Prostate gland (tissue), 2 donors: Measurements from ENCODE around the gene FCHSD2.

Experiments
- POLR2A ChIP-seq: fragments of 450-650 bp; IDR thresholded peaks from one replicate; pipeline ENCODE4 v1.6.1; 2016; ENCODE audit warnings: antibody characterized with exemption, mild to moderate bottlenecking
- POLR2AphosphoS5 ChIP-seq: sonication (generic); formaldehyde crosslinking; IDR thresholded peaks from one replicate; pipeline ENCODE4 v1.6.1; 2017; ENCODE audit warnings: antibody characterized with exemption
- TF ChIP-seq, protein P1 (sequence below), 4 experiments: fragments of 200-600 bp in 2 of 4; fragments of 450-650 bp in 2 of 4; sonication (generic) in 2 of 4; IDR thresholded peaks; 1 replicate in 3 of 4; 2 replicates in 1 of 4; pipeline ENCODE4 v1.5.1; 2016 to 2019; ENCODE audit warnings: antibody characterized with exemption in 4 of 4, mild to moderate bottlenecking in 2 of 4, moderate library complexity in 2 of 4

DNA sequence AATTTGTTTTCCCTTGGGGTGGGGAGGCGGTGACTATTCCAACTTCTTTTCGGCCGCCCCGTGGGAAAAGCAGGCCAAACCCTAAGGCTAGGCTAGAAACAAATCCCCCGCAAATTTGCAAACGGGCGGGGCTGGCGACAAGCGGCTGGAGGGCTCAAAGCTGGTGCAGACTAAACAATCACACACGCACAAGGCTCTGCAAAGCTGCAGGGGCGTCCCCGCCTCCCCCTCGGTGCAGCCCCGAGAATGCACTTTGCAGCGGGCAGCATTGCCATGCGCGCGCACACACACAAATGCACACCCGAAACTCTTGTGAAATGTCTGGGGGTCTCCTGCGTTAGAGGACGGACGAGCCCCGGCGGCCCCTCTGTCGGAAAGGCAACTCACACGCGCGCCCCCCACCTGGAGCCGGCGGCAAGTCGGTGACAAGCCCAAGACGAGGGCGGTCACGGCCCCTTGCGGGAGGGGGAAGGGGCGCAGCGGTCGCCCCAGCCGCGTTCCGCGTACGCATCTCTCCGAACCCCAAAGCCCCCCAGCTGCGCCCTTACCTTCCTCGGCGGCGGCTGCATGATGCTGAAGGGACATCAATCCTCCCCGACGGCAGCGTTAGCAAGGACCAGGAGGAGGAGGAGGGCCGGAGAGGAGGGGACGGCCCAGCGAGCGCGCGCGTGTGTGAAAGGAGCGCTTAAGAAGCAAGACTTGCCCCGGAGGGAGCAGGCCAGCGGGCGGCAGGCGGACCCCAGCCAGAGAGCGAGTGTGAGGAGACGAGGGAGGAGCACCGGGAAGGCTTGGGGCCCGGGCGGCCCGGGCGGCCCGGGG, 600 bp downstream of the FCHSD2 start:
- TF ChIP-seq, protein P1, sequence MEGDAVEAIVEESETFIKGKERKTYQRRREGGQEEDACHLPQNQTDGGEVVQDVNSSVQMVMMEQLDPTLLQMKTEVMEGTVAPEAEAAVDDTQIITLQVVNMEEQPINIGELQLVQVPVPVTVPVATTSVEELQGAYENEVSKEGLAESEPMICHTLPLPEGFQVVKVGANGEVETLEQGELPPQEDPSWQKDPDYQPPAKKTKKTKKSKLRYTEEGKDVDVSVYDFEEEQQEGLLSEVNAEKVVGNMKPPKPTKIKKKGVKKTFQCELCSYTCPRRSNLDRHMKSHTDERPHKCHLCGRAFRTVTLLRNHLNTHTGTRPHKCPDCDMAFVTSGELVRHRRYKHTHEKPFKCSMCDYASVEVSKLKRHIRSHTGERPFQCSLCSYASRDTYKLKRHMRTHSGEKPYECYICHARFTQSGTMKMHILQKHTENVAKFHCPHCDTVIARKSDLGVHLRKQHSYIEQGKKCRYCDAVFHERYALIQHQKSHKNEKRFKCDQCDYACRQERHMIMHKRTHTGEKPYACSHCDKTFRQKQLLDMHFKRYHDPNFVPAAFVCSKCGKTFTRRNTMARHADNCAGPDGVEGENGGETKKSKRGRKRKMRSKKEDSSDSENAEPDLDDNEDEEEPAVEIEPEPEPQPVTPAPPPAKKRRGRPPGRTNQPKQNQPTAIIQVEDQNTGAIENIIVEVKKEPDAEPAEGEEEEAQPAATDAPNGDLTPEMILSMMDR (IDR thresholded peaks at IDR 0.05), result peak in 1 of 4 experiments; percentile 7
- TF ChIP-seq POLR2A (no peak), POLR2AphosphoS5 (no peak)
